ENCODE data around the gene CSNK2A3. TPM values are rescaled to one million over a fixed set of nuclear protein-coding genes. Genes with fewer than 3 reads are reported as not detected.

CSNK2A3 gene
- total and polyA plus RNA-seq, 9 donors, result 0.22 to 2.4 (median 0.48) TPM; not detected in 1

DNA sequence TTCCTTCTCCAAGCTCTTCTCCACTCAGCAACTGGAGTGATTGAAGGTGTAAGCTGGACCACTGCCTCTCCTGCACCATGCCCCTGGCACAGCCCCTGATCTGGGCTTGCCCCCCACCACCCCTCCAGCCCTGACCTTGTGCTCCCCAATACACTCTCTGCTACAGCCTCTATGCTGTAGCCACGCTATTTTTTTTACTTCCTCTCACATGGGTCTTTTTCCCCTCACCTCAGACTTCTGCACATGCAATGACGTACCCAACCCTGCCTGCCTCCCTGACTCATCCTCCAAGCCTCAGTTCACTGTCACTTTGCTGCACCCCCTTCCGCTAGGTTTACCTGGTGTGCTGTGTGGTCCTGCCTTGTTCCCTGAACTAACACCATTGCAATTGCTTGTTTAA is 9.0 kb downstream of the CSNK2A3 start:
- no peaks in the 10 kb centered on the region for H3K9me3 ChIP-seq
- H3K27ac ChIP-seq, result no peak overlapping the region
- H3K27me3 ChIP-seq, result no peaks in the 10 kb centered on the region
- no peaks in the 10 kb centered on the region for H3K36me3 ChIP-seq
- 81 to 93% (median 91%) methylated on average over 3 of the region's 3 CpGs for WGBS, 3 donors
- DNase-seq, result no peak
- peaks cover 8% of the 10 kb centered on the region for H3K4me1 ChIP-seq (ENCODE audit: insufficient read depth)
- intact Hi-C loops (cut with DNase I), result no loop called here
- TF ChIP-seq, protein P1, sequence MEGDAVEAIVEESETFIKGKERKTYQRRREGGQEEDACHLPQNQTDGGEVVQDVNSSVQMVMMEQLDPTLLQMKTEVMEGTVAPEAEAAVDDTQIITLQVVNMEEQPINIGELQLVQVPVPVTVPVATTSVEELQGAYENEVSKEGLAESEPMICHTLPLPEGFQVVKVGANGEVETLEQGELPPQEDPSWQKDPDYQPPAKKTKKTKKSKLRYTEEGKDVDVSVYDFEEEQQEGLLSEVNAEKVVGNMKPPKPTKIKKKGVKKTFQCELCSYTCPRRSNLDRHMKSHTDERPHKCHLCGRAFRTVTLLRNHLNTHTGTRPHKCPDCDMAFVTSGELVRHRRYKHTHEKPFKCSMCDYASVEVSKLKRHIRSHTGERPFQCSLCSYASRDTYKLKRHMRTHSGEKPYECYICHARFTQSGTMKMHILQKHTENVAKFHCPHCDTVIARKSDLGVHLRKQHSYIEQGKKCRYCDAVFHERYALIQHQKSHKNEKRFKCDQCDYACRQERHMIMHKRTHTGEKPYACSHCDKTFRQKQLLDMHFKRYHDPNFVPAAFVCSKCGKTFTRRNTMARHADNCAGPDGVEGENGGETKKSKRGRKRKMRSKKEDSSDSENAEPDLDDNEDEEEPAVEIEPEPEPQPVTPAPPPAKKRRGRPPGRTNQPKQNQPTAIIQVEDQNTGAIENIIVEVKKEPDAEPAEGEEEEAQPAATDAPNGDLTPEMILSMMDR (IDR thresholded peaks at IDR 0.05), result no peak
- TF ChIP-seq EP300 (IDR thresholded peaks at IDR 0.05) (no peak), POLR2A (IDR thresholded peaks at IDR 0.05) (no peak)
- no peak overlapping the region for H3K4me3 ChIP-seq

DNA sequence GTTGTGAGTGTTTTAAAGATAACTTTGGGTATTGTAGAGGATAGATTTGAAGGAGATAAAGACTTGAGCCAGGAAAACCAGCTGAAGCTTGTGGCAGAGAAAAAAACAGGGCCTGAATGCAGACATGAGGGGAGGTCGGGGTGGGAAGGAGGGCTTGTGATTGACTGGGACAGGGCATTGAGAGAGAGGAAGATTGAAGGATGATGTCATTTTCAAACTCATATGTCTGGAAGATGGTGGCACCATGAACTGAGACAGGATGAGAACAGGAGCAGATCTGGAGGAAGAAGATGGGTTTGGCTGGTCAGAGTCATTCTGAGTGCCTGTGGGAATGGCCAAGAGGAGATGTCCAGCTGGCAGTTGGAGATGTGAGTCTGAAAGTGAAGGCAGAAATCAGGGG is 14.7 kb downstream of the CSNK2A3 start:
- Histone ChIP-seq H3K36me3 (no peaks in the 10 kb centered on the region), H3K4me1 (ENCODE audit: insufficient read depth) (no peaks in the 10 kb centered on the region), H3K9me3 (no peaks in the 10 kb centered on the region), H3K27me3 (no peaks in the 10 kb centered on the region), H3K27ac (no peak overlapping the region), H3K4me3 (no peak overlapping the region)
- 95 to 100% (median 100%) methylated on average over 1 of the region's 1 CpG for WGBS, 3 donors
- no peak for DNase-seq
- intact Hi-C loops (cut with DNase I), result no loop called here
- TF ChIP-seq POLR2A (IDR thresholded peaks at IDR 0.05) (no peak), EP300 (IDR thresholded peaks at IDR 0.05) (no peak)
- TF ChIP-seq, protein P1 (IDR thresholded peaks at IDR 0.05), result no peak

DNA sequence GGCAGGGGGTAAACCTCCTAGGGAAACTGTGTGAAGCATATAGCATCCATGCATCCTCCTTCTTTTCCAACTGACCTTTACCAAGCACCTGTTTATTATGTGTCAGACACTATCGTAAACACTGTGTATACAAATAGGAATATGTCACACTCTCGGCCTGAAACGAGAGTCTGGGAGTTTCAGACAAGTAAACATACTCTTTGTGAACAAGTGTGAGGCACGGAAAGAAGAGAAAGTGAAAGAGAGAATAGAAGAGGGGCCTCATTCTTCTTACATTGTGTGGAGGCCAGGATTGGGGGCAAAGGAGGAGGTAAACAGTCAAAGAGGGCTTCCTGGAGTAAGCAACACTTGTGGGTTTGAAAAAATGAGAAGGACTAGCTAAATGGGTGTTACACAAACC is 16.4 kb downstream of the CSNK2A3 start:
- 79 to 90% (median 87%) methylated on average over 4 of the region's 4 CpGs for whole genome bisulfite sequencing, 3 donors
- no peak overlapping the region for H3K27ac ChIP-seq
- TF ChIP-seq POLR2A (IDR thresholded peaks at IDR 0.05) (no peak), EP300 (IDR thresholded peaks at IDR 0.05) (no peak)
- TF ChIP-seq, protein P1 (IDR thresholded peaks at IDR 0.05), result no peak

GRCh38 chr11:11335043-11335442 is 18.0 kb downstream of the CSNK2A3 start:
- TF ChIP-seq POLR2A (IDR thresholded peaks at IDR 0.05), result no peak
- TF ChIP-seq EP300 (IDR thresholded peaks at IDR 0.05), result no peak
- TF ChIP-seq, protein P1 (IDR thresholded peaks at IDR 0.05), result no peak
- Histone ChIP-seq H3K36me3 (no peaks in the 10 kb centered on the region), H3K9me3 (no peaks in the 10 kb centered on the region), H3K27me3 (no peaks in the 10 kb centered on the region), H3K4me3 (no peak overlapping the region), H3K4me1 (ENCODE audit: insufficient read depth) (no peaks in the 10 kb centered on the region), H3K27ac (no peak overlapping the region)
- intact Hi-C loops (cut with DNase I), result no loop called here
- no peak for DNase-seq
- WGBS, 3 donors, result 94 to 98% (median 96%) methylated on average over 2 of the region's 2 CpGs

More for the DNA sequence above, 16.4 kb downstream of the CSNK2A3 start:
- no peak overlapping the region for H3K4me3 ChIP-seq
- no peaks in the 10 kb centered on the region for H3K9me3 ChIP-seq
- H3K36me3 ChIP-seq, result no peaks in the 10 kb centered on the region
- intact Hi-C loops (cut with DNase I), result no loop called here
- no peaks in the 10 kb centered on the region for H3K4me1 ChIP-seq (ENCODE audit: insufficient read depth)
- no peak for DNase-seq
- H3K27me3 ChIP-seq, result no peaks in the 10 kb centered on the region

Measured in ovary (tissue), 9 donors.